Liver (tissue), 9 donors: ENCODE data around the gene ATF7. TPM values are rescaled to one million over a fixed set of nuclear protein-coding genes. Genes with fewer than 3 reads are reported as not detected.

Experiments used
- DNase-seq: peaks from one replicate; pipeline ENCODE4 v3.0.0-alpha.2; 2017; ENCODE audit warnings: low spot score
- H3K27ac ChIP-seq, 2 donors: one replicate each; pipeline ENCODE4 v1.7.0; 2013; ENCODE audit warnings: inconsistent platforms in 2 of 2, low read length in 2 of 2, control low read depth in 1 of 2, low read depth in 1 of 2, mild to moderate bottlenecking in 1 of 2
- H3K27me3 ChIP-seq, 4 donors: one replicate each; pipeline versions ENCODE4 v1.6.1 to v1.7.0; 2013; ENCODE audit warnings: low read length in 3 of 4, inconsistent platforms in 1 of 4, mild to moderate bottlenecking in 1 of 4, moderate library complexity in 1 of 4; ENCODE audit not compliant: control insufficient read depth in 4 of 4, insufficient read depth in 4 of 4
- H3K36me3 ChIP-seq, 4 donors: one replicate each; pipeline versions ENCODE4 v1.6.1 to v1.7.0; 2013; ENCODE audit warnings: low read length in 3 of 4, mild to moderate bottlenecking in 3 of 4, low read depth in 1 of 4, moderate library complexity in 1 of 4; ENCODE audit not compliant: control insufficient read depth in 4 of 4, insufficient read depth in 3 of 4
- H3K4me1 ChIP-seq, 4 donors: one replicate each; pipeline versions ENCODE4 v1.6.1 to v1.7.0; 2013; ENCODE audit warnings: low read length in 3 of 4, mild to moderate bottlenecking in 3 of 4, moderate library complexity in 1 of 4; ENCODE audit not compliant: control insufficient read depth in 4 of 4, insufficient read depth in 4 of 4
- H3K4me3 ChIP-seq, 3 donors: one replicate each; pipeline versions ENCODE4 v1.6.1 to v1.7.0; 2013; ENCODE audit warnings: low read length in 3 of 3, control low read depth in 1 of 3, low read depth in 1 of 3, mild to moderate bottlenecking in 1 of 3
- H3K9ac ChIP-seq, 2 donors: one replicate each; pipeline ENCODE4 v1.7.0; 2013; ENCODE audit warnings: low read length in 2 of 2, mild to moderate bottlenecking in 2 of 2, moderate library complexity in 2 of 2, control low read depth in 1 of 2, low read depth in 1 of 2
- H3K9me3 ChIP-seq, 4 donors: one replicate each; pipeline versions ENCODE4 v1.6.1 to v1.7.0; 2013; ENCODE audit warnings: low read length in 3 of 4; ENCODE audit not compliant: control insufficient read depth in 4 of 4
- ATF3 ChIP-seq: IDR thresholded peaks from 2 replicates; pipeline ENCODE4 v1.6.1; 2016; ENCODE audit warnings: antibody characterized with exemption
- CTCF ChIP-seq: fragments of 150-350 bp; IDR thresholded peaks from 2 replicates; pipeline ENCODE4 v1.5.1; 2017; ENCODE audit warnings: improper control_type of control experiment, low read depth, low read length; ENCODE audit not compliant: missing input control
- EGR1 ChIP-seq, 2 donors: IDR thresholded peaks; 2 replicates each; pipeline ENCODE4 v1.6.1; 2016 to 2018; ENCODE audit warnings: antibody characterized with exemption in 2 of 2, low read depth in 2 of 2
- FOXA2 ChIP-seq: IDR thresholded peaks from 2 replicates; pipeline ENCODE4 v1.6.1; 2016; ENCODE audit warnings: antibody characterized with exemption
- HNF4A ChIP-seq, 2 donors: conservative IDR thresholded peaks; 2 replicates each; pipeline ENCODE4 v1.6.1; 2016; ENCODE audit warnings: antibody characterized with exemption in 2 of 2, mild to moderate bottlenecking in 2 of 2
- JUND ChIP-seq, 2 donors: IDR thresholded peaks; 2 replicates each; pipeline ENCODE4 v1.6.1; 2016; ENCODE audit warnings: antibody characterized with exemption in 2 of 2
- MAX ChIP-seq: IDR thresholded peaks from 2 replicates; pipeline ENCODE4 v1.6.1; 2016; ENCODE audit warnings: antibody characterized with exemption
- RAD21 ChIP-seq, 2 donors: IDR thresholded peaks; 2 replicates each; pipeline ENCODE4 v1.6.1; 2016; ENCODE audit warnings: antibody characterized with exemption in 2 of 2, mild to moderate bottlenecking in 2 of 2
- REST ChIP-seq: IDR thresholded peaks from 2 replicates; pipeline ENCODE4 v1.6.1; 2016; ENCODE audit warnings: antibody characterized with exemption, mild to moderate bottlenecking
- RXRA ChIP-seq, 2 donors: IDR thresholded peaks; 2 replicates each; pipeline ENCODE4 v1.6.1; 2017 to 2018; ENCODE audit warnings: antibody characterized with exemption in 2 of 2, mild to moderate bottlenecking in 1 of 2
- SP1 ChIP-seq: IDR thresholded peaks from 2 replicates; pipeline ENCODE4 v1.6.1; 2018; ENCODE audit warnings: antibody characterized with exemption, mild to moderate bottlenecking
- ZBTB33 ChIP-seq: IDR thresholded peaks from 2 replicates; pipeline ENCODE4 v1.6.1; 2016; ENCODE audit warnings: antibody characterized with exemption
- WGBS: extraction: QIAGEN DNeasy Blood & Tissue Kit; methylation state at CpG from one replicate; pipeline ENCODE4 v1.1.7; 2013; 5-methylcytosine and 5-hydroxymethylcytosine counted together
- polyA plus RNA-seq, 2 donors: library from polyadenylated mRNA; stranded (reverse) in 1 of 2; unstranded in 1 of 2; fragments of 200-250 nt in 1 of 2; fragments of >200 nt in 1 of 2; fragmentation: Nextera tagmentation in 1 of 2; extraction: Ambion mirVana in 1 of 2; gene quantifications; one replicate each; pipeline versions ENCODE4 v1.2.1 to v1.2.3, GENCODE V29; 2013 to 2015
- total RNA-seq, 2 donors: library from RNA; depleted of rRNA; stranded (reverse); fragments of >200 nt; gene quantifications; one replicate each; pipeline ENCODE4 v1.2.3, GENCODE V29; 2014
- donor health status: healthy.
- donor health status: healthy.
- donor health status: healthy.
- donor health status: healthy.
- donor health status: healthy.

ATF7 gene
- total and polyA plus RNA-seq, 4 donors = 5.3 to 14.5 (median 9.9) TPM

- TF ChIP-seq CTCF = no peak
- TF ChIP-seq HNF4A (conservative IDR thresholded peaks at IDR 0.05) = no peak
- no peak for TF ChIP-seq SP1
- no peak for TF ChIP-seq EGR1 (IDR thresholded peaks at IDR 0.05; ENCODE audit: low read depth in 2 of 2)
- no peaks in the 10 kb centered on the region for H3K9me3 ChIP-seq
- peaks cover 30 to 98% (median 89%) of the 10 kb centered on the region in 4 donors for H3K36me3 ChIP-seq
- H3K27me3 ChIP-seq = no peaks in the 10 kb centered on the region
- no peak overlapping the region for H3K27ac ChIP-seq
- no peak for DNase-seq
- no peak overlapping the region for H3K4me3 ChIP-seq
- 75% methylated on average over 4 of the region's 4 CpGs for WGBS
- H3K4me1 ChIP-seq = peaks cover 0 to 6% (median 3%) of the 10 kb centered on the region in 4 donors
- no peak overlapping the region for H3K9ac ChIP-seq
These were observed 159.5 kb downstream of the ATF7 start for GRCh38 chr12:53466640-53467039.

- Histone ChIP-seq H3K27ac (no peak overlapping the region), H3K27me3 (no peaks in the 10 kb centered on the region), H3K36me3 (peaks cover 27 to 99% (median 93%) of the 10 kb centered on the region in 4 donors), H3K9me3 (no peaks in the 10 kb centered on the region), H3K4me3 (no peak overlapping the region), H3K4me1 (peaks cover 0 to 6% (median 6%) of the 10 kb centered on the region in 4 donors), H3K9ac (no peak overlapping the region)
- DNase-seq = no peak
- 72% methylated on average over 2 of the region's 2 CpGs for WGBS
- no peak for TF ChIP-seq HNF4A (conservative IDR thresholded peaks at IDR 0.05)
These were observed 160.5 kb downstream of the ATF7 start for GRCh38 chr12:53465679-53466078.

GRCh38 chr12:53464685-53465418, 161.3 kb downstream of the ATF7 start:
- Histone ChIP-seq H3K27me3 (no peaks in the 10 kb centered on the region), H3K9me3 (no peaks in the 10 kb centered on the region), H3K4me1 (peaks cover 0 to 6% (median 6%) of the 10 kb centered on the region in 4 donors), H3K4me3 (no peak overlapping the region), H3K27ac (no peak overlapping the region), H3K36me3 (peaks cover 34 to 99% (median 95%) of the 10 kb centered on the region in 4 donors), H3K9ac (no peak overlapping the region)
- DNase-seq = no peak
- TF ChIP-seq FOXA2 (no peak), ZBTB33 (no peak), ATF3 (no peak), RAD21 (IDR thresholded peaks at IDR 0.05) (no peak), REST (no peak), RXRA (IDR thresholded peaks at IDR 0.05) (no peak), SP1 (no peak), MAX (no peak), JUND (IDR thresholded peaks at IDR 0.05) (no peak)
- WGBS = 95% methylated on average over 11 of the region's 11 CpGs
